Activated CD8-positive, alpha-beta T cell treated with anti-CD3 and anti-CD28 coated beads for 36 hours (primary cell): ENCODE data around the gene GRK3. TPM values are rescaled to one million over a fixed set of nuclear protein-coding genes. Genes with fewer than 3 reads are reported as not detected.

Source experiments
- ATAC-seq: fragments of 200-7000 bp; cut with Tn5 transposase; one replicate; pipeline ENCODE4 v1.10.0; 2021; ENCODE audit warnings: mild to moderate bottlenecking, moderate library complexity
- CTCF ChIA-PET: fragments of 350-600 bp; sonication (Branson Sonifier 250); formaldehyde crosslinking; loops from one replicate; lab custom pipeline; 2021; ENCODE audit warnings: antibody characterized with exemption; lab: Charles Lee
- POLR2A ChIA-PET: fragments of 350-600 bp; sonication (Branson Sonifier 250); formaldehyde crosslinking; loops from one replicate; lab custom pipeline; 2021; ENCODE audit warnings: antibody characterized with exemption; lab: Charles Lee
- DNase-seq: peaks from one replicate; pipeline ENCODE4 v3.0.0-alpha.2; 2020
- H3K27ac Mint-ChIP-seq: one replicate; pipeline ENCODE4 v1.8.0; 2021; ENCODE audit warnings: mild to moderate bottlenecking, mixed read lengths
- H3K27me3 Mint-ChIP-seq: one replicate; pipeline ENCODE4 v1.8.0; 2021; ENCODE audit warnings: mixed read lengths
- H3K36me3 Mint-ChIP-seq: one replicate; pipeline ENCODE4 v1.8.0; 2021; ENCODE audit warnings: low read depth, mixed read lengths
- H3K4me1 Mint-ChIP-seq: one replicate; pipeline ENCODE4 v1.8.0; 2021; ENCODE audit warnings: low read depth, mixed read lengths
- H3K4me3 Mint-ChIP-seq: one replicate; pipeline ENCODE4 v1.8.0; 2021; ENCODE audit warnings: mild to moderate bottlenecking, moderate library complexity, mixed read lengths
- H3K9me3 Mint-ChIP-seq: one replicate; pipeline ENCODE4 v1.8.0; 2021; ENCODE audit warnings: mixed read lengths
- intact Hi-C: fragments of 100-400 bp; cut with micrococcal nuclease; formaldehyde crosslinking; loops from one replicate; pipeline ENCODE4 v1.10.0; 2022
- total RNA-seq, 2 experiments: library from RNA; stranded (reverse); gene quantifications; one replicate each; pipeline ENCODE4 v1.2.3, GENCODE V29; 2021
- TF ChIP-seq, protein P1 (sequence below): fragments of 200-600 bp; IDR thresholded peaks from one replicate; pipeline ENCODE4 v1.8.0; 2022; ENCODE audit warnings: antibody characterized with exemption, mild to moderate bottlenecking

GRK3 gene
- total RNA-seq, 2 experiments from 2014 or later, result 26.3 to 26.7 TPM

DNA sequence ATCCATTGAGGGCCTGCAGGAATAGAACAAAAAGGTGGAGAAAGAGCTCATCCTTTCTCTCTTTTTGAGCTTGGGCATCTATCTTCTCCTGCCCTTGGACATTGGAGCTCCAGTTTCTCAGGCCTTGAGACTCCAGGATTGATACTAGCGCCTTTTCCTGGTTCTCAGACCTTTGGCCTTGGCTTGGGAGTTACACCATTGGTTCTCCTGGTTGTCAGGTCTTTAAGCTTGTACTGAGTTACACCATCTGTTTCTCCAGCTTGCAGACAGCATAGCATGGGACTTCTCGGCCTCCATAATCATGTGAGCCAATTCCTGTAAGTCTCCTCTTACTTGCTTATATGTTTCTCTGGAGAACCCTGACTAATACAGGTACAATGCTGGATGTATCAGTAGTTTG lies 72.6 kb downstream of the GRK3 start:
- TF ChIP-seq, protein P1, sequence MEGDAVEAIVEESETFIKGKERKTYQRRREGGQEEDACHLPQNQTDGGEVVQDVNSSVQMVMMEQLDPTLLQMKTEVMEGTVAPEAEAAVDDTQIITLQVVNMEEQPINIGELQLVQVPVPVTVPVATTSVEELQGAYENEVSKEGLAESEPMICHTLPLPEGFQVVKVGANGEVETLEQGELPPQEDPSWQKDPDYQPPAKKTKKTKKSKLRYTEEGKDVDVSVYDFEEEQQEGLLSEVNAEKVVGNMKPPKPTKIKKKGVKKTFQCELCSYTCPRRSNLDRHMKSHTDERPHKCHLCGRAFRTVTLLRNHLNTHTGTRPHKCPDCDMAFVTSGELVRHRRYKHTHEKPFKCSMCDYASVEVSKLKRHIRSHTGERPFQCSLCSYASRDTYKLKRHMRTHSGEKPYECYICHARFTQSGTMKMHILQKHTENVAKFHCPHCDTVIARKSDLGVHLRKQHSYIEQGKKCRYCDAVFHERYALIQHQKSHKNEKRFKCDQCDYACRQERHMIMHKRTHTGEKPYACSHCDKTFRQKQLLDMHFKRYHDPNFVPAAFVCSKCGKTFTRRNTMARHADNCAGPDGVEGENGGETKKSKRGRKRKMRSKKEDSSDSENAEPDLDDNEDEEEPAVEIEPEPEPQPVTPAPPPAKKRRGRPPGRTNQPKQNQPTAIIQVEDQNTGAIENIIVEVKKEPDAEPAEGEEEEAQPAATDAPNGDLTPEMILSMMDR, result no peak
- ChIA-PET POLR2A (no interaction called here), CTCF (no interaction called here)
- intact Hi-C loops, result no loop called here
- peaks cover 5% of the 10 kb centered on the region for H3K4me1 Mint-ChIP-seq
- no peak for DNase-seq
- H3K9me3 Mint-ChIP-seq, result peaks cover 2% of the 10 kb centered on the region
- ATAC-seq, result no peak
- no peak overlapping the region for H3K27ac Mint-ChIP-seq
- peaks cover 13% of the 10 kb centered on the region for H3K36me3 Mint-ChIP-seq
- no peaks in the 10 kb centered on the region for H3K27me3 Mint-ChIP-seq
- H3K4me3 Mint-ChIP-seq, result no peak overlapping the region

DNA sequence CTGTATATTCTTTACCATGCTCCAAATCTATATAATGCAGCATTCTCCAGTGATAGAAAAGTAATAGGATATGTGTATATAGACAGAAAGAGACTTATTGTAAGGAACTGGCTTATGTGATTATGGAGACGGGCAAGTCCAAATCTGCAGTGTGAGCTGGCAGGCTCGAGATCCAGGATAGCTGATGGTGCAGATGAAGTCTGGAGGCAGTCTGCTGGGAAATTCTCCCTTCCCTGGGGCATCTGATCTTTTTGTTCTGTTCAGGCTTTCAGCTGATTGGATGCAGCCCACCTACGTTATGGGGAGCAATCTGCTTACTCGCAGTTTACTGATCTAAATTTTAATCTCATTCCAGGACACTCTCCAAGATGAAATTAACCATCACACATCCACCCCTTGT lies 73.2 kb downstream of the GRK3 start:
- TF ChIP-seq, protein P1, result no peak
- Mint-ChIP-seq H3K36me3 (peaks cover 16% of the 10 kb centered on the region), H3K27ac (no peak overlapping the region), H3K27me3 (no peaks in the 10 kb centered on the region), H3K9me3 (peaks cover 2% of the 10 kb centered on the region), H3K4me3 (no peak overlapping the region), H3K4me1 (peaks cover 5% of the 10 kb centered on the region)
- intact Hi-C loops, result no loop called here
- ATAC-seq, result no peak
- CTCF ChIA-PET, result no interaction called here
- DNase-seq, result no peak
- POLR2A ChIA-PET, result no interaction called here

DNA sequence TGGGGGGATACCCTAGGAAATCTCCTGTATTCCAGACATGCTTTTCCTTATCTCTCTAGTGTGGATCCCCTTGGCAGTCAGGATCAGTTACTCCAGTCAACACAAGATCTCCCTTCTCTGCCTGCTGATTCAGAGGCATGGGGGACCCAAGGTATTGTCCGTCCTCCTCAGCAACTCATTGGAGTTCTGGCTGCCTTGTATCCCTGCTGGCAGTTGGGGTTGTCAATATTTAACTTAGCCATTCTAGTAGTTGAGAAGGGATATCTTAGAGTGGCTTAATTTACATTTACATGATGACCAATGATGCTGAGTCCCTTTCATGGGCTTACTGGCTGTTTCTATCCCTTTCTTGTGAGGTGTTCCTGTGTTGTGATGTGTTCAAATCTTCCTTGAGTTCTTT lies 74.2 kb downstream of the GRK3 start:
- ATAC-seq (no peak), DNase-seq (no peak)
- Mint-ChIP-seq H3K4me1 (peaks cover 5% of the 10 kb centered on the region), H3K27me3 (no peaks in the 10 kb centered on the region), H3K9me3 (peaks cover 2% of the 10 kb centered on the region), H3K27ac (no peak overlapping the region), H3K4me3 (no peak overlapping the region), H3K36me3 (peaks cover 19% of the 10 kb centered on the region)
- intact Hi-C loops, result no loop called here
- TF ChIP-seq, protein P1, result no peak
- ChIA-PET POLR2A (no interaction called here), CTCF (no interaction called here)

DNA sequence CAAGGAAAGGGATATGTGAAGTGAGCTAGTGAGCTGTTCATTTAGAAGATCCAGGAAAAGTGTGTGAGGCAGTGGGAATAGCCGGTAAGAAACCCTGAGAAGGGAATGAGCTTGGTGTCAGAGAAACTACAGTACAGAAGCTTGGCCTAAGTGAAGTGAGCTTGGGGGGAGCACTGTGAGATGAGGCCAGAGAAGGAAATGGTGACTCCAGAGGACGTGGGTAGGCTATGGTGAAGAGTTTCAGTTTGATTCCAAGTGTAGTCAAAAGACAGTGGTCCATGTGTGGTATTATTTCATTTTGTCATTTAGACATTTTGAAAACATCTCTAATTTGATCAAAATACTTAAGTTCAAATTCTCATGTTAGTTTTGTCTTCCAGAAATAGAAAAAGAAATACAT lies 77.2 kb downstream of the GRK3 start:
- TF ChIP-seq, protein P1, result no peak
- ATAC-seq, result no peak
- POLR2A ChIA-PET, result no interaction called here
- Mint-ChIP-seq H3K4me3 (no peak overlapping the region), H3K4me1 (peaks cover 19% of the 10 kb centered on the region), H3K27me3 (no peaks in the 10 kb centered on the region), H3K27ac (no peak overlapping the region), H3K36me3 (peaks cover 19% of the 10 kb centered on the region), H3K9me3 (peaks cover 2% of the 10 kb centered on the region)
- CTCF ChIA-PET, result interaction anchor here (0.7 kb wide), 1 partner anchor 12 kb away, joined by 3 read pairs; no protein-coding TSS in a partner anchor
- intact Hi-C loops, result no loop called here
- no peak for DNase-seq

DNA sequence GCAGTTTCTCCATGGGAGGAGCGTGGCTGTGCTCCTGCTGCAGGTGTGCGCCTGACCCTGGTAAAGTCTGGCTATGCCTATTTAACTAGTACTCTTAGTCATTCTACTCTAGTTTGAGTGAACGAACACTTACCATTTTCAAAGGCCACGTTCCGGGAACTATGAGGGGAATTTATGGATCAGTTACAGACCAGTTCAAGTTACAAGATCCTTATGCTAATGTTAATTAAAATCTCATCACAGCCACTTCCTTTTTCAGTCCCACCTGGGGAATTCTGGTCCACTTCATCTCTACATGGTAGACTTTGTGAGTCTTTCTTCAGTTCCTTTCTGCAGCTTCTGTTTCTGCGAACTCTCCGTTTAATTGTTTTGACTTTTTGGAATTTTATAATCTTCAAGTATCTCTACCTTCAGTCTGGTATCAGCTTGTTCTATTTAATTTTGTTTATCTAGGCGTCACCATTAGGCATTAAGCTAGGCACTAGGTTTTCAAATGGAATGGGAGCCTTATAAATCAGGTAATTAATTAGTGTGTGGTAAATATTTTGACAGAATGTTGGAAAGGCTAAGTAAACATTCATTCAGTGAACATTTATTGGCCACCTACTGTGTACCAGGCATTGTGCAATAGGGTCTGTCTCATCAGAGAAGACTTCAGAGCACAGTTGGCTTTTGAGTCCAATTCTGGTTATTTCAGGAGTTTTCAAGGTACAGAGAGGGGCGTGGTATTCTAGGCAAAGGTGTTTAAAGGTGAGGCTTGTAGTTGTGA lies 78.9 kb downstream of the GRK3 start:
- TF ChIP-seq, protein P1, result no peak
- peaks cover 2% of the 10 kb centered on the region for H3K9me3 Mint-ChIP-seq
- DNase-seq (no peak), ATAC-seq (no peak)
- ChIA-PET POLR2A (no interaction called here), CTCF (no interaction called here)
- H3K27me3 Mint-ChIP-seq, result no peaks in the 10 kb centered on the region
- H3K4me3 Mint-ChIP-seq, result no peak overlapping the region
- peaks cover 12% of the 10 kb centered on the region for H3K36me3 Mint-ChIP-seq
- intact Hi-C loops, result no loop called here
- H3K4me1 Mint-ChIP-seq, result peaks cover 19% of the 10 kb centered on the region
- H3K27ac Mint-ChIP-seq, result no peak overlapping the region
